Stomach (tissue), 9 donors: ENCODE data around the gene VTI1A. TPM values are rescaled to one million over a fixed set of nuclear protein-coding genes. Genes with fewer than 3 reads are reported as not detected.

Source experiments
- DNase-seq, 2 donors: peaks; one replicate each; pipeline versions ENCODE4 v3.0.0 to v3.0.0-alpha.2; 2013 to 2019
- H3K27ac ChIP-seq, 5 donors: fragments of 200-600 bp in 4 of 5; sonication (generic) in 4 of 5; one replicate each; pipeline ENCODE4 v1.5.1; 2013 to 2019; ENCODE audit warnings: mild to moderate bottlenecking in 1 of 5, moderate library complexity in 1 of 5
- H3K27me3 ChIP-seq, 3 donors: fragments of 200-600 bp; sonication (generic); one replicate each; pipeline ENCODE4 v1.5.1; 2017 to 2019; ENCODE audit warnings: mixed run types in 1 of 3
- H3K36me3 ChIP-seq, 4 donors: fragments of 200-600 bp; sonication (generic); 1 replicate in 3 of 4; 2 replicates in 1 of 4; pipeline ENCODE4 v1.5.1; 2016 to 2019
- H3K4me1 ChIP-seq, 4 donors: fragments of 200-600 bp; sonication (generic); one replicate each; pipeline ENCODE4 v1.5.1; 2016 to 2019
- H3K4me3 ChIP-seq, 4 donors: fragments of 200-600 bp; sonication (generic) in 3 of 4; one replicate each; pipeline ENCODE4 v1.5.1; 2016 to 2019; ENCODE audit warnings: mild to moderate bottlenecking in 1 of 4
- H3K9me3 ChIP-seq, 4 donors: fragments of 200-600 bp; sonication (generic); one replicate each; pipeline ENCODE4 v1.5.1; 2016 to 2019
- CTCF ChIP-seq, 7 experiments: fragments of 450-650 bp in 4 of 7; fragments of 200-600 bp in 3 of 7; sonication (generic) in 3 of 7; IDR thresholded peaks; one replicate each; pipeline ENCODE4 v1.5.1; 2016 to 2019; ENCODE audit warnings: antibody characterized with exemption in 7 of 7, control low read depth in 2 of 7, mild to moderate bottlenecking in 1 of 7
- EP300 ChIP-seq: sonication (generic); formaldehyde crosslinking; IDR thresholded peaks from one replicate; pipeline ENCODE4 v1.6.1; 2017; ENCODE audit warnings: antibody characterized with exemption
- POLR2A ChIP-seq, 4 donors: fragments of 450-650 bp; IDR thresholded peaks; one replicate each; pipeline ENCODE4 v1.6.1; 2016; ENCODE audit warnings: antibody characterized with exemption in 4 of 4, control low read depth in 2 of 4, mild to moderate bottlenecking in 1 of 4, moderate library complexity in 1 of 4
- POLR2AphosphoS5 ChIP-seq, 3 donors: sonication (generic); formaldehyde crosslinking; IDR thresholded peaks; one replicate each; pipeline ENCODE4 v1.6.1; 2016; ENCODE audit warnings: antibody characterized with exemption in 3 of 3
- WGBS, 5 donors: extraction: QIAGEN DNeasy Blood & Tissue Kit in 3 of 5; methylation state at CpG; one replicate each; pipeline versions ENCODE4 v1.1.5 to v1.1.7; 2013 to 2018; 5-methylcytosine and 5-hydroxymethylcytosine counted together
- intact Hi-C: fragments of 100-400 bp; cut with DNase I; formaldehyde crosslinking; loops from one replicate; pipeline ENCODE4 v1.15.1; 2023; ENCODE audit warnings: low total_unique reads
- polyA plus RNA-seq, 3 donors: library from polyadenylated mRNA; stranded (reverse); fragments of 200-250 nt; gene quantifications; one replicate each; pipeline ENCODE4 v1.2.3, GENCODE V29; 2013
- total RNA-seq, 5 donors: library from RNA; depleted of rRNA; stranded (reverse); fragments of >200 nt; gene quantifications; one replicate each; pipeline versions ENCODE4 v1.1.0 to v1.2.3, GENCODE V29; 2014 to 2016
- donor health status: healthy with polysubstance abuse.
- donor health status: Bipolar disorder and iron deficiency.
- donor health status: healthy.

Gene VTI1A
- total and polyA plus RNA-seq, 8 donors = 6.5 to 222 (median 57.4) TPM

GRCh38 chr10:112438356-112438755 is 8.7 kb upstream of the VTI1A start:
- intact Hi-C loops = no loop called here
- DNase-seq = no peak
- 83 to 96% (median 95%) methylated on average over 4 of the region's 4 CpGs for WGBS, 5 donors
- no peak overlapping the region for H3K27ac ChIP-seq
- no peaks in the 10 kb centered on the region for H3K9me3 ChIP-seq
- H3K27me3 ChIP-seq = no peaks in the 10 kb centered on the region
- H3K36me3 ChIP-seq = peaks cover 47 to 95% (median 91%) of the 10 kb centered on the region in 4 donors
- TF ChIP-seq EP300 (no peak), POLR2A (IDR thresholded peaks at IDR 0.05) (no peak), CTCF (IDR thresholded peaks at IDR 0.05) (no peak), POLR2AphosphoS5 (IDR thresholded peaks at IDR 0.05) (no peak)
- no peak overlapping the region for H3K4me3 ChIP-seq
- peaks cover 0 to 5% (median 0%) of the 10 kb centered on the region in 4 donors for H3K4me1 ChIP-seq

GRCh38 chr10:112441520-112441919 is 5.5 kb upstream of the VTI1A start:
- TF ChIP-seq EP300 = no peak
- no peak for TF ChIP-seq POLR2A (IDR thresholded peaks at IDR 0.05)
- TF ChIP-seq CTCF (IDR thresholded peaks at IDR 0.05) = no peak
- no peak for TF ChIP-seq POLR2AphosphoS5 (IDR thresholded peaks at IDR 0.05)
- Histone ChIP-seq H3K9me3 (no peaks in the 10 kb centered on the region), H3K27ac (no peak overlapping the region), H3K4me1 (peaks cover 6 to 31% (median 20%) of the 10 kb centered on the region in 4 donors), H3K27me3 (no peaks in the 10 kb centered on the region), H3K4me3 (no peak overlapping the region), H3K36me3 (peaks cover 32 to 89% (median 84%) of the 10 kb centered on the region in 4 donors)
- no peak for DNase-seq
- 54 to 75% (median 69%) methylated on average over 1 of the region's 1 CpG for WGBS, 5 donors
- intact Hi-C loops = no loop called here

GRCh38 chr10:112442063-112442462 is 5.0 kb upstream of the VTI1A start:
- peaks cover 29 to 83% (median 78%) of the 10 kb centered on the region in 4 donors for H3K36me3 ChIP-seq
- peaks cover 6 to 31% (median 20%) of the 10 kb centered on the region in 4 donors for H3K4me1 ChIP-seq
- no peaks in the 10 kb centered on the region for H3K27me3 ChIP-seq
- no peak for TF ChIP-seq POLR2A (IDR thresholded peaks at IDR 0.05)
- no peak for TF ChIP-seq EP300
- TF ChIP-seq CTCF (IDR thresholded peaks at IDR 0.05) = no peak
- no peak for TF ChIP-seq POLR2AphosphoS5 (IDR thresholded peaks at IDR 0.05)
- no peaks in the 10 kb centered on the region for H3K9me3 ChIP-seq
- DNase-seq = no peak
- WGBS, 5 donors = 34 to 61% (median 49%) methylated on average over 3 of the region's 3 CpGs
- H3K27ac ChIP-seq = no peak overlapping the region
- intact Hi-C loops = no loop called here
- no peak overlapping the region for H3K4me3 ChIP-seq

GRCh38 chr10:112446055-112446854 is 760 bp upstream of the VTI1A start:
- TF ChIP-seq CTCF (IDR thresholded peaks at IDR 0.05) (no peak), POLR2A (IDR thresholded peaks at IDR 0.05) (no peak), POLR2AphosphoS5 (IDR thresholded peaks at IDR 0.05) (no peak), EP300 (no peak)
- Histone ChIP-seq H3K4me3 (peak overlapping the region; percentile 82 to 97 (median 92)), H3K27me3 (no peaks in the 10 kb centered on the region), H3K27ac (peak overlapping the region; percentile 82 to 91 (median 88)), H3K9me3 (no peaks in the 10 kb centered on the region), H3K36me3 (peaks cover 0 to 48% (median 43%) of the 10 kb centered on the region in 4 donors), H3K4me1 (peaks cover 16 to 55% (median 39%) of the 10 kb centered on the region in 4 donors)
- peak in 1 of 2 donors; percentile 23 for DNase-seq
- intact Hi-C loops = no loop called here
- 2 to 4% (median 3%) methylated on average over 19 to 20 of the region's 20 CpGs for WGBS, 5 donors
